Measurements from ENCODE around the gene COX10.
"Not testable (repeated sequence)": the region's sequence is repeated elsewhere in the genome, so short reads cannot be mapped to it uniquely, and the experiment has no call there.

Gene COX10

GRCh38 chr17:14205380-14205779 lies 136.1 kb downstream of the COX10 start:
- ATAC-seq (no peak), DNase-seq (no peak)
- Mint-ChIP-seq H3K36me3 (ENCODE audit: low read depth) (peaks cover 46% of the 10 kb centered on the region), H3K9me3 (peaks cover 3% of the 10 kb centered on the region), H3K4me3 (peak overlapping the region; percentile 37), H3K27me3 (no peaks in the 10 kb centered on the region), H3K27ac (peak overlapping the region; percentile 68), H3K4me1 (peaks cover 63% of the 10 kb centered on the region)

DNA sequence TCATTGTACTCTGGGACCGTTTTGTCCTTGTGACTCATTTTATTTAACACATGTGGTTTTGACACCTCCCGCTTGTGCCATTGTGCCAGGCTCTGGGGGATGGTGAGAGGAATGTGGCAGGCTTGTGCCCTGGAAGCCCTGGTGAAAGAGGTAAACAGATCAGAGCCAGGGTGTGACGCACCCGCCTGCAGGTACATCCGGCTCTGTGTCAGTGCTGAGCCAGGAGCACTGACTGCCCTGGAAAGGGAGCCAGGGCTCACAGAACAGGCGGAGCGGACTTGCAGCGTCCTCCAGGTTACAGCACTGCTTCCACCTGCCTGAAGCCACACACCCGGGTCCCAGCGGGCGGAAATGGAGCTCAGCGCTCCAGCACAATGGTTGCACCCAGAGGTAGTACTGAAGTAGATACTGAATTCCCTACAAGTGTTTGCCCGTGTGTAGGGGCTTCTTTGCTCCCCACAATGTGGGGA lies 136.7 kb downstream of the COX10 start:
- ATAC-seq (peak; percentile 55), DNase-seq (peak; percentile 55)
- peaks cover 51% of the 10 kb centered on the region for H3K36me3 Mint-ChIP-seq (ENCODE audit: low read depth)
- peak overlapping the region; percentile 37 for H3K4me3 Mint-ChIP-seq
- peak overlapping the region; percentile 68 for H3K27ac Mint-ChIP-seq
- H3K9me3 Mint-ChIP-seq, result peaks cover 3% of the 10 kb centered on the region
- H3K4me1 Mint-ChIP-seq, result peaks cover 56% of the 10 kb centered on the region
- H3K27me3 Mint-ChIP-seq, result no peaks in the 10 kb centered on the region

- H3K27me3 Mint-ChIP-seq, result no peaks in the 10 kb centered on the region
- no peak overlapping the region for H3K4me3 Mint-ChIP-seq
- peaks cover 60% of the 10 kb centered on the region for H3K36me3 Mint-ChIP-seq (ENCODE audit: low read depth)
- H3K9me3 Mint-ChIP-seq, result peaks cover 3% of the 10 kb centered on the region
- H3K4me1 Mint-ChIP-seq, result peaks cover 55% of the 10 kb centered on the region
- ATAC-seq (no peak), DNase-seq (no peak)
- H3K27ac Mint-ChIP-seq, result no peak overlapping the region
Measured at GRCh38 chr17:14206891-14207290, 137.6 kb downstream of the COX10 start.

GRCh38 chr17:14207791-14208190 lies 138.5 kb downstream of the COX10 start:
- Mint-ChIP-seq H3K27me3 (no peaks in the 10 kb centered on the region), H3K9me3 (peaks cover 3% of the 10 kb centered on the region), H3K27ac (no peak overlapping the region), H3K36me3 (ENCODE audit: low read depth) (peaks cover 59% of the 10 kb centered on the region), H3K4me1 (peaks cover 46% of the 10 kb centered on the region), H3K4me3 (no peak overlapping the region)
- no peak for DNase-seq
- no peak for ATAC-seq

- H3K4me1 Mint-ChIP-seq, result peaks cover 33% of the 10 kb centered on the region
Measured at GRCh38 chr17:14209215-14209614, 139.9 kb downstream of the COX10 start.

GRCh38 chr17:14211246-14211645 lies 141.9 kb downstream of the COX10 start:
- peaks cover 41% of the 10 kb centered on the region for H3K36me3 Mint-ChIP-seq (ENCODE audit: low read depth)
- ATAC-seq, result no peak
- H3K27me3 Mint-ChIP-seq, result no peaks in the 10 kb centered on the region
- H3K27ac Mint-ChIP-seq, result no peak overlapping the region
- peaks cover 12% of the 10 kb centered on the region for H3K4me1 Mint-ChIP-seq
- no peaks in the 10 kb centered on the region for H3K9me3 Mint-ChIP-seq
- no peak for DNase-seq
- no peak overlapping the region for H3K4me3 Mint-ChIP-seq

More at GRCh38 chr17:14209215-14209614, 139.9 kb downstream of the COX10 start:
- Mint-ChIP-seq H3K4me3 (no peak overlapping the region), H3K27me3 (no peaks in the 10 kb centered on the region), H3K9me3 (peaks cover 3% of the 10 kb centered on the region), H3K27ac (no peak overlapping the region), H3K36me3 (ENCODE audit: low read depth) (peaks cover 57% of the 10 kb centered on the region)
- ATAC-seq, result no peak
- no peak for DNase-seq

GRCh38 chr17:14211801-14212200 lies 142.5 kb downstream of the COX10 start:
- no peaks in the 10 kb centered on the region for H3K27me3 Mint-ChIP-seq
- no peak overlapping the region for H3K4me3 Mint-ChIP-seq
- H3K36me3 Mint-ChIP-seq (ENCODE audit: low read depth), result peaks cover 39% of the 10 kb centered on the region
- H3K27ac Mint-ChIP-seq, result no peak overlapping the region
- no peaks in the 10 kb centered on the region for H3K9me3 Mint-ChIP-seq
- peaks cover 11% of the 10 kb centered on the region for H3K4me1 Mint-ChIP-seq
- ATAC-seq (no peak), DNase-seq (peak; percentile 46)

DNA sequence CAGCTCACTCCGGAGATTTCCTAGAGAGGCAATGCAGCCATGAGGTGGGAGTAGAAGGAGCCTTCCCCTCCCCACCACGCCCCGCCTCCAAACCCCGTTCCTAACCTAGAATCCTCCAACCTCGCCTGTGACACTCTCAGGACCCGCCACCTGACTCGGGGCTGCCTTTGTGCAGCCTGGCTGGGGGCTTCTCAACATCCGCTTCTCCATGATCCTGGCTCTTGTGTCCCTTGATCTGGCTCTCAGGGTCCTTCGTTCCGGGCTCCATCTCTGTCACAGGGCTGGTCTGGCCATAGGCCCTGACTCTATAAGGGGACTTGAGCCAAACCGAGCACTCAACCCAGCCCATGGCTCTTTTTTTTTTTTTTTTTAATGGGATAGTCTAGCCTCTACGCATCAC lies 143.1 kb downstream of the COX10 start:
- Mint-ChIP-seq H3K4me3 (no peak overlapping the region), H3K36me3 (ENCODE audit: low read depth) (peaks cover 37% of the 10 kb centered on the region), H3K4me1 (peaks cover 9% of the 10 kb centered on the region), H3K27ac (no peak overlapping the region), H3K27me3 (no peaks in the 10 kb centered on the region), H3K9me3 (no peaks in the 10 kb centered on the region)
- ATAC-seq, result no peak
- DNase-seq, result no peak

- peaks cover 7% of the 10 kb centered on the region for H3K4me1 Mint-ChIP-seq
- H3K9me3 Mint-ChIP-seq, result no peaks in the 10 kb centered on the region
- H3K27ac Mint-ChIP-seq, result no peak overlapping the region
- no peak overlapping the region for H3K4me3 Mint-ChIP-seq
- DNase-seq (no peak), ATAC-seq (no peak)
- H3K27me3 Mint-ChIP-seq, result no peaks in the 10 kb centered on the region
- peaks cover 27% of the 10 kb centered on the region for H3K36me3 Mint-ChIP-seq (ENCODE audit: low read depth)
Measured at GRCh38 chr17:14214271-14214670, 145.0 kb downstream of the COX10 start.

- Mint-ChIP-seq H3K27me3 (no peaks in the 10 kb centered on the region), H3K36me3 (ENCODE audit: low read depth) (peaks cover 6% of the 10 kb centered on the region), H3K9me3 (no peaks in the 10 kb centered on the region), H3K4me1 (peaks cover 3% of the 10 kb centered on the region), H3K27ac (no peak overlapping the region), H3K4me3 (no peak overlapping the region)
- no peak for ATAC-seq
- DNase-seq, result no peak
Measured at GRCh38 chr17:14222611-14223010, 153.3 kb downstream of the COX10 start.

DNA sequence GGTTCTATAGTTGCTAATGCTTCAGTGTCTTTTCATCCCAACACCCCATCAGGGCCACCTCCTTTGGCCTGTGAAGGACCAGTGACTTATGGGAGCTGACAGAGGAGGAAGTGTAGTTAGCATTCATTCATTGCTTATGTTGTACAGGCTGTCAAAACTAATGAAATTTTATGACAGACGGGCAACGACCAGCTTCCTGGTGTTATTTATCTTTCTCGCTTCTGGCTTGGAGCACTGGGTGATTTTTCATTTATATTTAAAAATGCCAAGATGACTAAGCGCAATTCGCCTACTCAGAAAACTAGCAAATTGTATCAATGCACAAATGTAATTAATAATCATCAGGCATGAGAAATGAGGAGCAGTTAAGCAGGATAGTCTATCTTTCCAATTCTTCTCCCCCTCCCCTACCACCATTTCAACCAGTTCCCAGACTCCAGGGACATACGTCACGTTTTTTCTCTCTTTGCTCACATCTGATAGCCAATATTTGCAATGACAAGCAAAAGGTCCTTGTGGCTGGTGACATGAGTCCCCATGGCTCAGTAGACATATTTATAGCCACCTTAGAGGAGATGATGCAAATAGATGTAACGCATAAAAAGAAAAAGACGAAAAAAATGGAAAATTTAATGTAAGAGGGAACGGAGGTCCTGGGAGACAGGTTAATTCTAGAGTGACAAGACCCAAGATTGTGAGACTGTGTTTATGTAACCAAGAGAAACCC lies 156.1 kb downstream of the COX10 start:
- H3K9me3 Mint-ChIP-seq, result no peaks in the 10 kb centered on the region
- no peak for DNase-seq
- H3K36me3 Mint-ChIP-seq (ENCODE audit: low read depth), result peaks cover 6% of the 10 kb centered on the region
- H3K4me3 Mint-ChIP-seq, result no peak overlapping the region
- no peak overlapping the region for H3K27ac Mint-ChIP-seq
- H3K4me1 Mint-ChIP-seq, result peaks cover 3% of the 10 kb centered on the region
- ATAC-seq, result no peak
- H3K27me3 Mint-ChIP-seq, result no peaks in the 10 kb centered on the region

DNA sequence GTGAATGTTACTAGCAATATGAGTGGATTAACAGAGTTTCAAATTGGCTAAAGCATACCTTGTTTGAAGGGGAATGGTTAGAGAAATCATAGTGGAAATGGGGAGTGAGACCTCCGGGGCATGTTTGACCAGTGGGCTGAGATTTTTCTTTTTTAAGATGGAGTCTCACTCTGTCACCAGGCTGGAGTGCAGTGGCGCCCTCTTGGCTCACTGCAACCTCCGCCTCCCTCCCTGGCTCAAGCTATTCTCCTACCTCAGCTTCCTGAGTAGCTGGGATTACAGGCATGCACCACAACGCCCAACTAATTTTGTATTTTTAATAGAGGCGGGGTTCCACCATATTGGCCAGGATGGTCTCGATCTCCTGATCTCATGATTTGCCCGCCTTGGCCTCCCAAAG lies 157.7 kb downstream of the COX10 start:
- DNase-seq (no peak), ATAC-seq (no peak)
- peaks cover 6% of the 10 kb centered on the region for H3K36me3 Mint-ChIP-seq (ENCODE audit: low read depth)
- no peaks in the 10 kb centered on the region for H3K27me3 Mint-ChIP-seq
- H3K9me3 Mint-ChIP-seq, result no peaks in the 10 kb centered on the region
- H3K4me3 Mint-ChIP-seq, result no peak overlapping the region
- H3K27ac Mint-ChIP-seq, result no peak overlapping the region
- H3K4me1 Mint-ChIP-seq, result no peaks in the 10 kb centered on the region

DNA sequence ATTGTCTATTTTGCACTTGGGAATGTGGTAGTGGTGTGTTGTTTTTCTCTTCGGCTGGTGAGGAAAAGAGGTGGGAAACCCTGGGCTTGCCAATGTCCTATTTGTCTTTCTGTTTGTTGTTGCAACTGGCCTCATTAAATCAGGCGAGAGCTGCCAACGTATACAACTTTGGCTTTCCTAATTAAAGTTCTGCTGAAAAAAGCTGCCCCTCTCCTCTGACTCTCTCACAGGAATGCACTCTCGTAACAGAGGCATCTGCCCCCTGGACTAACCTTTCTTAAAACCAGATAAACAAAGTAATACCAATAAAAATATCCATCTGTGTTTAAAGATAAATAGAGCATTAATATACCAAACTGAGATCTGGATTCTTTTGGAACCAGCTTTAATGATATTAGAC lies 159.6 kb downstream of the COX10 start:
- Mint-ChIP-seq H3K4me3 (no peak overlapping the region), H3K36me3 (ENCODE audit: low read depth) (peaks cover 6% of the 10 kb centered on the region), H3K27me3 (no peaks in the 10 kb centered on the region), H3K27ac (no peak overlapping the region), H3K9me3 (no peaks in the 10 kb centered on the region), H3K4me1 (no peaks in the 10 kb centered on the region)
- no peak for ATAC-seq
- DNase-seq, result no peak

GRCh38 chr17:14231187-14231586 lies 161.9 kb downstream of the COX10 start:
- H3K27ac Mint-ChIP-seq; H3K4me3 Mint-ChIP-seq; H3K36me3 Mint-ChIP-seq (ENCODE audit: low read depth); DNase-seq; H3K27me3 Mint-ChIP-seq; H3K4me1 Mint-ChIP-seq; H3K9me3 Mint-ChIP-seq; ATAC-seq: not testable (repeated sequence)

GRCh38 chr17:14235047-14235446 lies 165.7 kb downstream of the COX10 start:
- H3K9me3 Mint-ChIP-seq; H3K27ac Mint-ChIP-seq; H3K36me3 Mint-ChIP-seq (ENCODE audit: low read depth); ATAC-seq; H3K4me1 Mint-ChIP-seq; H3K4me3 Mint-ChIP-seq; DNase-seq; H3K27me3 Mint-ChIP-seq: not testable (repeated sequence)

DNA sequence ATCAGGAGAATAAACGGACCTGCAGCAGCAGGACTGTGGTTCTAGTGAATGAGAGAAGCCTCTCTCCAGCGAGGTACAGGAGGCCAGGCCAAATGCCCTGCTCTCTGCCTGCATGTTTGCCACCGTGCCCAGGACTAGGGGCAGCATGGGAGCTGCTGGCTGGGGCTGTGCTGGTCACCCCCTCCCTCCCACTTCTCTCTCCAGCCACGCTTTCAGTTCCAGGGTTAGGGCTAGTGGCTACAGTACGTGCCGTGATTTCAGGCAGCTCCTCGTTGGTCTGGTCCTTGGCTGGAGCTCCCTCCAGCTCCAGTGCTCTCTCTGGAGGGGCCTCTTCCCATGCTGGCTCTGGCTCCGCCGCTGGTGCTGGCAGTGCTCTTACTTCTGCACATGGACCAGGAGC lies 166.7 kb downstream of the COX10 start:
- not testable (repeated sequence) for ATAC-seq; H3K4me1 Mint-ChIP-seq; DNase-seq; H3K36me3 Mint-ChIP-seq (ENCODE audit: low read depth); H3K27ac Mint-ChIP-seq; H3K4me3 Mint-ChIP-seq; H3K27me3 Mint-ChIP-seq; H3K9me3 Mint-ChIP-seq

Data from activated naive CD8-positive, alpha-beta T cell treated with anti-CD3 and anti-CD28 coated beads, Interleukin-2, amount 50 U/mL, for 24 hours (primary cell).